BLaER1 treated with 17β-estradiol and CSF1 and Interleukin-3, amounts not matched to agents 10 nM and 100 nM (cell line): ENCODE measurements around the gene SAMD4B.
A peak's percentile ranks its signal among the peaks of the same experiment; 100 is the strongest.

Experiments
- H3K27ac ChIP-seq, 11 experiments: shearing (Covaris generic); formaldehyde crosslinking; 2 replicates each; pipeline ENCODE4 v1.8.1; 2022
- H3K27me3 ChIP-seq, 11 experiments: shearing (Covaris generic); formaldehyde crosslinking; 2 replicates each; pipeline ENCODE4 v1.8.1; 2022
- H3K36me3 ChIP-seq, 11 experiments: shearing (Covaris generic); formaldehyde crosslinking; 2 replicates each; pipeline ENCODE4 v1.8.1; 2022
- H3K4me1 ChIP-seq, 10 experiments: shearing (Covaris generic); formaldehyde crosslinking; 2 replicates each; pipeline ENCODE4 v1.8.1; 2022
- H3K4me2 ChIP-seq, 11 experiments: shearing (Covaris generic); formaldehyde crosslinking; 2 replicates each; pipeline ENCODE4 v1.8.1; 2022
- H3K4me3 ChIP-seq, 10 experiments: shearing (Covaris generic); formaldehyde crosslinking; 2 replicates each; pipeline ENCODE4 v1.8.1; 2022
- H3K9ac ChIP-seq, 11 experiments: shearing (Covaris generic); formaldehyde crosslinking; 2 replicates each; pipeline ENCODE4 v1.8.1; 2022
- H3K9me3 ChIP-seq, 11 experiments: shearing (Covaris generic); formaldehyde crosslinking; replicated peaks in 1 of 11; 2 replicates each; pipeline ENCODE4 v1.8.1; 2022
- H4K20me1 ChIP-seq, 11 experiments: shearing (Covaris generic); formaldehyde crosslinking; 2 replicates each; pipeline ENCODE4 v1.8.1; 2022
- Cebpa-rat ChIP-seq, 11 experiments: shearing (Covaris generic); IDR thresholded peaks; 2 replicates each; pipeline ENCODE4 v1.8.1; 2022

The SAMD4B gene

DNA sequence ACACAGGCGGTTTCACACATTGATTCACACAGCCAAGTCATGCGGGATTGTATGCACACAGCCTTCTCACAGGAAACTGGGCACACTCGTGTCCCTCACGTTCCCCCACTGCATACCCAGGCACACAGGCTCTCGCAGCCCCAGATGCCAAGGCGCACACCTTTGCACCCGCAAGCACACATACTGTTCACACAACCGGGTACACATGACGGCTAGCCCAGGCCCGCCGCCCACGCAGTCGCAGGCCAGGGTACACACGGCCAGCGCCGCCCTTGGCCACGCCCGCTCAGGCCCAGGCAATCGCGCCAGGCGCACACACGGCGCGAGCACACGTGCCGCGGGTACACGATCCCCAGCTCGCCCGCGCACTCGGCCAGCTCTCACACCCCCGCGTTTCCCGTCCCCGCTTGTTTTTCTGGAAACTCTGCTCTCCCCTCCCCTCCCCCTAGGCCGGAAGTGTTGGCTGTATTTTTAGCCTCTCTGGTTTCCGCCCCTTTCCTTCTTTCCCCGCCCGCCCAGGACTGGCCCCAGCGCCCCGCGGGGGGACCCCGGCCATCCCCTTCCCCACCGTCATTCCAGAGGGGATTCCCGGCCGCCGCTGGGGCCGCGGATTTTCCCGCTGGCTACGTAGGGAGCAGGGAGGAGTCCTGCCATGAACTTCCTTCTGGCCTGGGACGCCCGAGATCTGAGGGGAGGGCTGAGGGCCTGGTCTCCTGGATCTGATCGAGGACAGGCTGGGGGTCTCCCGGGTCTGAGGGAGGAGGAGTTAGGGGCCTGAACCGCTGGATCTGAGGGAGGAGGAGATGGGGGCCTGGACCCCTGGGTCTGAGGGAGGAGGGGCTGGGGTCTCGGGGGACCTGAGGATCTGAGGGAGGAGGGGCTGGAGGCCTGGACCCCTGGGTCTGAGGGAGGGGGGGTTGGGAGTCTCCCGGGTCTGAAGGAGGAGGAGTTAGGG, 60.4 kb downstream of the SAMD4B start:
- Histone ChIP-seq H3K9ac (peak overlapping the region; percentile 93 to 100 (median 97)), H3K4me3 (peak overlapping the region; percentile 48 to 100 (median 61)), H3K9me3 (peaks cover 0 to 9% (median 4%) of the 10 kb centered on the region in 11 experiments; a peak in 6 of 22 replicates), H4K20me1 (peaks cover 9 to 10% (median 9%) of the 10 kb centered on the region in 11 experiments), H3K4me1 (peaks cover 64 to 88% (median 83%) of the 10 kb centered on the region in 10 experiments), H3K4me2 (peak overlapping the region; percentile 94 to 99 (median 97)), H3K27ac (peak overlapping the region; percentile 96 to 100 (median 99)), H3K36me3 (peaks cover 7 to 17% (median 9%) of the 10 kb centered on the region in 11 experiments; a peak in 21 of 22 replicates), H3K27me3 (no peaks in the 10 kb centered on the region)
- no peak for TF ChIP-seq Cebpa-rat (IDR thresholded peaks at IDR 0.05)

- H3K4me3 ChIP-seq: peak overlapping the region; percentile 48 to 100 (median 61)
- peaks cover 19 to 20% (median 19%) of the 10 kb centered on the region in 11 experiments for H4K20me1 ChIP-seq
- peak overlapping the region; percentile 96 to 100 (median 99) for H3K27ac ChIP-seq
- peaks cover 0 to 18% (median 6%) of the 10 kb centered on the region in 11 experiments; a peak in 10 of 22 replicates for H3K9me3 ChIP-seq
- peak overlapping the region; percentile 94 to 99 (median 97) for H3K4me2 ChIP-seq
- H3K9ac ChIP-seq: peak overlapping the region; percentile 93 to 100 (median 97)
- peaks cover 13 to 24% (median 19%) of the 10 kb centered on the region in 11 experiments for H3K36me3 ChIP-seq
- no peaks in the 10 kb centered on the region for H3K27me3 ChIP-seq
- peaks cover 60 to 85% (median 74%) of the 10 kb centered on the region in 10 experiments for H3K4me1 ChIP-seq
- TF ChIP-seq Cebpa-rat (IDR thresholded peaks at IDR 0.05): no peak
Observed at GRCh38 chr19:39403331-39404312, 61.4 kb downstream of the SAMD4B start.

DNA sequence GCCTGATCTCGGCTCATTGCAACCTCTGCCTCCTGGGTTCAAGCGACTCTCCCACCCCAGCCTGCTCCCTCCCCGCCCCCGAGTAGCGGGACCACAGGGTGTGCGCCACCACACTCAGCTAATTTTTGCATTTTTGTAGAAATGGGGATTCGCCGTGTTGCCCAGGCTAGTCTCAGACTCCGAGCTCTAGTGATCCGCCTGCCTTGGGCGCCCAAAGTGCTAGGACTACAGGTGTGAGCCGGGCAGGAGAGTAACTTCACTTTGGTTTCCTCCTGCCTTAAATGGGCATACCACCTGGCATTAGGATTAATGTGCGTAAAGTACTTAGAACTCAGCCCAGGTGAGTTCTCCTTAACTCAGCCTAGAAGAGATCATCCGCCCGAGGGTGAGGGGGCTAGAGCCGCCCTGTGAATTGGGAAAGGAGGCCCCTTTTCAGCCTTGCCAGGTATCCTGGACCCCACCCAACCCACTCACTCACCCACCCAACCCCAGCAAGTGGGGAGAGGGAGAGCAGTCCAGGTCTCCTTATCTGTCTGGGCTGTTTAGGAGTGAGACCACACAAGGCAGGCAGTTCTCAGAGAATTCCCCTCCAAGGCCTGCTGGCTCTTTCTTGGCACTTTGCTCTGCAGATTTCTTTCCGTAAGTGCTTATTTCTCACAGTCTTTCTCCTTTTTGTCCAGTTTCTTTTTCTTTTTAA, 63.2 kb downstream of the SAMD4B start:
- Histone ChIP-seq H4K20me1 (peaks cover 23 to 28% (median 27%) of the 10 kb centered on the region in 11 experiments), H3K9ac (peak overlapping the region; percentile 95 to 100 (median 98); a peak in 21 of 22 replicates), H3K36me3 (peaks cover 10 to 26% (median 20%) of the 10 kb centered on the region in 11 experiments), H3K4me1 (peaks cover 43 to 83% (median 58%) of the 10 kb centered on the region in 10 experiments), H3K4me3 (peak overlapping the region in 9 of 10 experiments; percentile 81 to 100 (median 98); a peak in 15 of 20 replicates), H3K9me3 (peaks cover 0 to 18% (median 0%) of the 10 kb centered on the region in 11 experiments; a peak in 7 of 22 replicates), H3K27me3 (no peaks in the 10 kb centered on the region), H3K27ac (peak overlapping the region; percentile 93 to 100 (median 99)), H3K4me2 (peak overlapping the region; percentile 94 to 99 (median 97))
- no peak for TF ChIP-seq Cebpa-rat (IDR thresholded peaks at IDR 0.05)

- Histone ChIP-seq H3K4me1 (peaks cover 43 to 83% (median 58%) of the 10 kb centered on the region in 10 experiments), H3K27me3 (no peaks in the 10 kb centered on the region), H3K4me3 (peak overlapping the region; percentile 81 to 100 (median 98)), H3K27ac (peak overlapping the region; percentile 93 to 100 (median 99)), H3K9me3 (peaks cover 0 to 18% (median 0%) of the 10 kb centered on the region in 11 experiments; a peak in 7 of 22 replicates), H4K20me1 (peaks cover 23 to 28% (median 27%) of the 10 kb centered on the region in 11 experiments), H3K9ac (peak overlapping the region; percentile 95 to 100 (median 98)), H3K36me3 (peaks cover 10 to 26% (median 20%) of the 10 kb centered on the region in 11 experiments), H3K4me2 (peak overlapping the region; percentile 89 to 99 (median 96))
- no peak for TF ChIP-seq Cebpa-rat (IDR thresholded peaks at IDR 0.05)
Observed at GRCh38 chr19:39405958-39406655, 63.9 kb downstream of the SAMD4B start.

GRCh38 chr19:39406656-39407409, 64.6 kb downstream of the SAMD4B start, which contains the start of gene ZFP36:
Gene ZFP36 (plus strand): TSS chr19:39406847. CDS start chr19:39406905, 58 bp downstream.
- H3K27me3 ChIP-seq: no peaks in the 10 kb centered on the region
- H3K4me1 ChIP-seq: peaks cover 41 to 82% (median 57%) of the 10 kb centered on the region in 10 experiments
- no peak for TF ChIP-seq Cebpa-rat (IDR thresholded peaks at IDR 0.05)
- H3K4me3 ChIP-seq: peak within 1 kb of the TSS; percentile 81 to 100 (median 98)
- H3K9ac ChIP-seq: peak within 1 kb of the TSS; percentile 95 to 100 (median 98)
- H3K4me2 ChIP-seq: peak within 1 kb of the TSS; percentile 94 to 100 (median 98)
- peaks cover 10 to 26% (median 20%) of the 10 kb centered on the region in 11 experiments for H3K36me3 ChIP-seq
- H4K20me1 ChIP-seq: peaks cover 23 to 28% (median 27%) of the 10 kb centered on the region in 11 experiments
- H3K9me3 ChIP-seq: peaks cover 0 to 18% (median 0%) of the 10 kb centered on the region in 11 experiments; a peak in 7 of 22 replicates
- peak within 1 kb of the TSS; percentile 93 to 100 (median 99) for H3K27ac ChIP-seq

- TF ChIP-seq Cebpa-rat (IDR thresholded peaks at IDR 0.05): no peak
- Histone ChIP-seq H3K27me3 (no peaks in the 10 kb centered on the region), H3K9ac (peak overlapping the region; percentile 95 to 100 (median 98)), H3K4me3 (peak overlapping the region; percentile 81 to 100 (median 98)), H3K27ac (peak overlapping the region; percentile 93 to 100 (median 99)), H4K20me1 (peaks cover 23 to 28% (median 27%) of the 10 kb centered on the region in 11 experiments), H3K4me2 (peak overlapping the region; percentile 64 to 100 (median 97); a peak in 21 of 22 replicates), H3K9me3 (peaks cover 0 to 18% (median 0%) of the 10 kb centered on the region in 11 experiments; a peak in 7 of 22 replicates), H3K4me1 (peaks cover 36 to 77% (median 52%) of the 10 kb centered on the region in 10 experiments), H3K36me3 (peaks cover 10 to 26% (median 20%) of the 10 kb centered on the region in 11 experiments)
Observed at GRCh38 chr19:39407410-39407659, 65.1 kb downstream of the SAMD4B start.
